NCI-H2107 treated with DMSO at 0.1 percent for 48 hours (cell line): ENCODE data around the gene TMEM178A.

Experiments
- DNase-seq: peaks from one replicate; lab custom pipeline; 2025; ENCODE audit not compliant: unreplicated experiment; lab: John Stamatoyannopoulos, UW

The TMEM178A gene

GRCh38 chr2:39736640-39737039, 70.9 kb downstream of the TMEM178A start:
- no peak for DNase-seq

DNA sequence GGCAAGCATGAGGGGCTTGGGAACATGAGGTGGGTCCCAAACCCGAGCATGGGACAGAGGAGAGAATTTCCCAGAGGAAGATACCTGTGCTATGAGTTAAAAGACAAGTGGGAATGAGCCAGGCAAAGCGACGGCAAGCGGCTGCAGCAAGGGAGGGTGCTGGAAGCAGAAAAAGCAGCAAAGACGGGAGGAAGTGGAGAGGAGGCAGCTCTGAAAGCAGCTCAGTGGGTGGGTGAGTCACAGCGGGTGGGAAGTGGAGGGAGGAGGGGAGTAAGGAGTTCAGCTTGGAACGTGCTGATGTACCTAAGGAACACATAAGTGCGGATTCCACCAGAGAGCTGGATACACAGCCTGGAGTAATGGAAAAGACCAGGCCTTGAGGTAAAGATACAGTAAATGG, 71.9 kb downstream of the TMEM178A start:
- no peak for DNase-seq

DNA sequence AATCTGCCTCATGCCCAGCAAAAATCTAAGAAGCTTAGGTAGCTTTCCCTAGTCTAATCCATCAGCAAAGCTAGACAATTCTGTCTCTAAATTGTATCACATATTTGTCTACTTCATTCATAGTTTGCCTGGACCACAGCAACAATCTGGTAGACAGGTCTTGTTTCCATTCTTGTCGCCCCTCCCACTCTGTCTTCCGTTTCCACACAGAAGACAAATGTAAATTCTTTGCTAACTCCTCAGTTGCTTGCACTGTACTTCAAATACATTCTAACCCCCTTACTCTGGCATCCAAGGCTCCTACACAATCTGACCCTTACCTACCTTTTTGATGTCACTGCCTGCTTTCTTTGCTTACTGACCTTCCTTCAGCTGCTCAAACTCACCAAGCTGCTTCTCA, 73.2 kb downstream of the TMEM178A start:
- DNase-seq: no peak

DNA sequence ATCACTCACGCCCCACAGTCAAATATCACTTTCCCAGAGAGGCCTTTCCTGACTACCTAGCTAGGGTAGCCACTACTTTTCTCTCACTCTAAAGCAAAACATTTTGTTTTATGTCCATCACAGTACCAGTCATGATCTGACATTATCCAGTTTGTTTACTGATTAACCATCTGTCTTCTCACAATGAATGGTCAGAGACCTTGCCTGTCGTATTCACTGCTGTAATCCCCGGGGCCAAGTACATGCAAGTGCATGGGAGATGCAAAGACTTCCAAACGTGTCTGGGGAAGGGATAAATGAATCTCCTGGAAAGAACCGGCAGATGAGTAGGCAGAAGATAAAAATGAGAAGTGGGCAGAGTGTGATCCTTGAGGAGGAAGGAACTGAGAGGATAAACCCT, 73.7 kb downstream of the TMEM178A start:
- no peak for DNase-seq

DNA sequence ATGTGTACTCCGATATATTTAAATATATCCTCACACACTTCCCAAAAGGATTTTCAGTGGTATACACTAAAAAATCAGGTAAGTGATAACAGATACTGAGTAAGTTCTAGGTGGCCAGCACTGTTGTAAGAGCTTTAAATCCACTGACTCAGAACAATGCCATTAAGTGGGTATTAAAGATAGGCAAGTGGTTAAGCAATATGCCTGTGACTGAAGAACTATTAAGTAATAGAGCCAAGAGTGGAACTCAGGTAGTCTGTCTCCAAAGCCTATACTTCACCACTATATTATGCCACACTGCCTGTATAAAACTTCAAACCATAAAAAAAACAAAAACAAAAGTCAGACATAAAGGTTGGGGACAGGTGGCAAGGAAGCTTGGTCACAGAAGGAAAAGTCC, 76.2 kb downstream of the TMEM178A start:
- DNase-seq: no peak

- no peak for DNase-seq
These were observed 77.6 kb downstream of the TMEM178A start for GRCh38 chr2:39743269-39743776.

GRCh38 chr2:39755466-39755865, 89.7 kb downstream of the TMEM178A start:
- DNase-seq: no peak

GRCh38 chr2:39757156-39757555, 91.4 kb downstream of the TMEM178A start:
- no peak for DNase-seq

DNA sequence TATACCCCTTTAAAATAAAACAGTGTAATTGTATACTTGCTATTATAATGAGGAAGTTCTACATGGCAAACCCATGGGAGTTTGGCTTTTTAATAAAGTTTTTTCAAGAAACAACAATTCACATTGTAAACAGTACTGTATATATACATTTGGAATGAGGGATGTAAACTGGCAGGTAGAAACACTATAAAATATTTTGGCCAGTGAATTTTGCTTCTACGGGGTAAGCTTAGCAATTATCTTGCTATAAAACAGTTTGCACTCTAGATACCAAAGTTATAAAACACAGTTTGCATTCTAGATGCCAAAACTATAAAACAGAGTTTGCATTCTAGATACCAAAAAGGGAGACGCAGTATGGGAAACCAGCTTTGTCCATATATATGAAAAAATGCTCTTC, 96.7 kb downstream of the TMEM178A start:
- DNase-seq: no peak
